Measurements from ENCODE around the gene F2. TPM values are rescaled to one million over a fixed set of nuclear protein-coding genes. Genes with fewer than 3 reads are reported as not detected.

Gene F2
- total and polyA plus RNA-seq, 2 donors (not counting 1 experiment from before 2014, with no cell fraction given): not detected

DNA sequence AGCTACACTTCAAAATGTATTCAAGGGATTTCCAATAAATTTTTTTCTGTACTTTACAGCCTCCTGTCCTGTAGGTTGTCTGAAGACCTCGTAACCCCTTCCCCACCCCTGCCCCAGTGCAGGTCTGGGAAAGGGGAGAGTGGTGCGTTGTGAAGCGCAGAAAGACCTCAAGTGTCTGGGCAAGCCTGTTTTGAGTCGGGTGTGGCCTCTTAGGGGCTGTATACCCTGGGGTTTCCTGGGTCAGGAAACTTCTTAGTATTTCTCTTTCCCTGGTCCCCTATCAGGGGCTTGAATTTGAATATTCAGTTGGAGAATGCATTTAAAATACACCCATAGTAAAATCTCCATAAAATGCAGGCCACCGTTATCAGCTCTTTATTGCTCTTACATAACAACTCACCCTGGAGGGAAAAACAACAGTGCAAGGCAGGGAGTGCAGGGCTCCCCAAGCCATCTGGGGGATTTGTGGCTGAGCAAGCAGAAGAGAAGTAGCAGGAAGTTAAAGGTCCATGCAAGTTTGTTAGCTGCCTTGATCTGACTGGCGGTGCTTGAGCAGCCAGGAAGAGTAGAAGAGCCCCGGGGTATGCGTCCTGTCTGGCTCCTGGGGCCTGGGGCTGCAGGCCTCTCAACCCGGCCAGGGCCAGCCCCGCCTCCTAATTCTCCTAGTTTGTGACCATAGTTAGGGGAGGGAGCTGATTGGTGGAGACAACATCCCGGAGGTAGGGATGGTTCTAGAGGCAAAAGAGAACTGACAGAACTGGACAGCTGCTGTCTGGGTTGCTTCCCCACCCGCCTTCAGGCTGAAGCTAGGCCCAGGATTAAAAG is 44.3 kb upstream of the F2 start:
- peak overlapping the region; percentile 6 for H3K27ac ChIP-seq (ENCODE audit: insufficient read depth, low read length)
- peaks cover 20% of the 10 kb centered on the region for H3K36me3 ChIP-seq (ENCODE audit: control insufficient read depth, insufficient read depth, low read length)
- H3K27me3 ChIP-seq (ENCODE audit: control insufficient read depth, insufficient read depth, low read length): no peaks in the 10 kb centered on the region
- H3K4me2 ChIP-seq (ENCODE audit: extremely low read depth, insufficient read depth, low read length): no peak overlapping the region
- H2AFZ ChIP-seq (ENCODE audit: low read length): no peak overlapping the region
- no peak overlapping the region for H3K9ac ChIP-seq (ENCODE audit: insufficient read depth, low read length)
- no peaks in the 10 kb centered on the region for H3K9me3 ChIP-seq (ENCODE audit: control insufficient read depth, insufficient read depth, low read depth, low read length)
- no peak for DNase-seq (ENCODE audit: low read depth in 2 of 2)
- no peak overlapping the region for H3K4me3 ChIP-seq (replicated peaks in 1 of 4; ENCODE audit: control extremely low read depth in 1 of 4, insufficient read depth in 1 of 4, low read depth in 3 of 4, low read length in 4 of 4)
- H3K4me1 ChIP-seq (ENCODE audit: control insufficient read depth, extremely low read depth, insufficient read depth, low read length): peaks cover 4% of the 10 kb centered on the region
- no peaks in the 10 kb centered on the region for H4K20me1 ChIP-seq (ENCODE audit: control insufficient read depth, extremely low read depth, insufficient read depth, low read length)
- TF ChIP-seq, protein P1, sequence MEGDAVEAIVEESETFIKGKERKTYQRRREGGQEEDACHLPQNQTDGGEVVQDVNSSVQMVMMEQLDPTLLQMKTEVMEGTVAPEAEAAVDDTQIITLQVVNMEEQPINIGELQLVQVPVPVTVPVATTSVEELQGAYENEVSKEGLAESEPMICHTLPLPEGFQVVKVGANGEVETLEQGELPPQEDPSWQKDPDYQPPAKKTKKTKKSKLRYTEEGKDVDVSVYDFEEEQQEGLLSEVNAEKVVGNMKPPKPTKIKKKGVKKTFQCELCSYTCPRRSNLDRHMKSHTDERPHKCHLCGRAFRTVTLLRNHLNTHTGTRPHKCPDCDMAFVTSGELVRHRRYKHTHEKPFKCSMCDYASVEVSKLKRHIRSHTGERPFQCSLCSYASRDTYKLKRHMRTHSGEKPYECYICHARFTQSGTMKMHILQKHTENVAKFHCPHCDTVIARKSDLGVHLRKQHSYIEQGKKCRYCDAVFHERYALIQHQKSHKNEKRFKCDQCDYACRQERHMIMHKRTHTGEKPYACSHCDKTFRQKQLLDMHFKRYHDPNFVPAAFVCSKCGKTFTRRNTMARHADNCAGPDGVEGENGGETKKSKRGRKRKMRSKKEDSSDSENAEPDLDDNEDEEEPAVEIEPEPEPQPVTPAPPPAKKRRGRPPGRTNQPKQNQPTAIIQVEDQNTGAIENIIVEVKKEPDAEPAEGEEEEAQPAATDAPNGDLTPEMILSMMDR (conservative IDR thresholded peaks at IDR 0.05 in 1 of 2, IDR thresholded peaks at IDR 0.05 in 1 of 2; ENCODE audit: low read depth in 1 of 2, low read length in 2 of 2): no peak
- no peak for TF ChIP-seq EZH2 (IDR thresholded peaks at IDR 0.05; ENCODE audit: low read length, missing control alignments)
- no peaks in the 10 kb centered on the region for H3K79me2 ChIP-seq (ENCODE audit: control insufficient read depth, insufficient read depth, low read length)

DNA sequence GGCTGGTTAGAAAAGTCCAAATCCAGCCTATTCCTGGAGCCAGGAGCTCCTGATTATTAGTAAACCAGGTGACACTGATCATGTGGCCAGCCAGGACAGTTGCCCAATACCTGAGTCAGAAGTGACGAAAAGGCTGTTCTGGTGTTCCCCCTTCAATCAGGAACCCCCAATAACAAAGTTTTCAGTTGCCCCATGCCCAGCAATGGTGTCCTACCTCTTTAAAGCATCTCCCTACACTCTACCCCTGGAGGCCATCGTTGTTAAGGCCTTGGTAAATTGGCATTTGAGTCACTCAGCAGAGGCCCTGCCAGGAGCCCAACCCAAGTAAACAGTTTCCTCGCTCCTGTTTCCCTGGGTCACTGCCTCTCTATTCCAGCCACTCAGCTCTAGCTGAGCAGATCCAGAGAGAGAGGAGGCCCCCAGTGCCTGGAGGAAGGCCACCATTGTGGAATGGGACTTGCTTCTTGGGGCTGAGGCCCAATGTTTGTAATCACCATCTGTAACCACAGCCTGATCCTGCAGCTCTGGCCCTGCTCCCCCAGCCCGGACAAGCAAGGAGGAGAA is 43.6 kb upstream of the F2 start:
- peak; percentile 72 to 78 for DNase-seq (ENCODE audit: low read depth in 2 of 2)
- Histone ChIP-seq H2AFZ (ENCODE audit: low read length) (no peak overlapping the region), H3K36me3 (ENCODE audit: control insufficient read depth, insufficient read depth, low read length) (peaks cover 24% of the 10 kb centered on the region), H3K4me1 (ENCODE audit: control insufficient read depth, extremely low read depth, insufficient read depth, low read length) (peaks cover 4% of the 10 kb centered on the region), H3K27ac (ENCODE audit: insufficient read depth, low read length) (peak overlapping the region; percentile 19), H3K9me3 (ENCODE audit: control insufficient read depth, insufficient read depth, low read depth, low read length) (no peaks in the 10 kb centered on the region), H4K20me1 (ENCODE audit: control insufficient read depth, extremely low read depth, insufficient read depth, low read length) (no peaks in the 10 kb centered on the region), H3K79me2 (ENCODE audit: control insufficient read depth, insufficient read depth, low read length) (no peaks in the 10 kb centered on the region), H3K4me3 (replicated peaks in 1 of 4; ENCODE audit: control extremely low read depth in 1 of 4, insufficient read depth in 1 of 4, low read depth in 3 of 4, low read length in 4 of 4) (no peak overlapping the region), H3K4me2 (ENCODE audit: extremely low read depth, insufficient read depth, low read length) (no peak overlapping the region), H3K9ac (ENCODE audit: insufficient read depth, low read length) (no peak overlapping the region), H3K27me3 (ENCODE audit: control insufficient read depth, insufficient read depth, low read length) (no peaks in the 10 kb centered on the region)
- TF ChIP-seq, protein P1 (conservative IDR thresholded peaks at IDR 0.05 in 1 of 2, IDR thresholded peaks at IDR 0.05 in 1 of 2; ENCODE audit: low read depth in 1 of 2, low read length in 2 of 2): peak; percentile 19 to 20
- TF ChIP-seq EZH2 (IDR thresholded peaks at IDR 0.05; ENCODE audit: low read length, missing control alignments): no peak

DNA sequence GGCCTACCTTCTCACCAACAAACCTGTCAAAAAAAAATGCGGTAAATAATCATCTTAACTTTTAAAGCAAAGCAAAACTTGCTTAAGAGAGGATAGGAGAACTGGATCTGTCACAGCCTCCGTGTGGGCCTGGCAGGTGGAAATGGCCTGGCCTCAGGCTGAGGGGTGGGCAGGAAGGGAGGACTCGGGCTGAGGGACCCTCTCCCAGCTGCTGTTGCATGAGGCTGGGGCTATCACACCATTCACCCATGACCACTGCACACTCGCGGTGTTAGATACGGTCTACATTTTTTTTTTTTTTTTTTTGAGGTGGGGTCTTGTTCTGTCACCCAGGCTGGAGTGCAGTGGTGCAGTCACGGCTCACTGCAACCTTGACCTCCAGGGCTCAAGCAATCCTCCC is 43.1 kb upstream of the F2 start:
- Histone ChIP-seq H3K79me2 (ENCODE audit: control insufficient read depth, insufficient read depth, low read length) (no peaks in the 10 kb centered on the region), H3K4me1 (ENCODE audit: control insufficient read depth, extremely low read depth, insufficient read depth, low read length) (peaks cover 4% of the 10 kb centered on the region), H3K9ac (ENCODE audit: insufficient read depth, low read length) (no peak overlapping the region), H3K4me3 (replicated peaks in 1 of 4; ENCODE audit: control extremely low read depth in 1 of 4, insufficient read depth in 1 of 4, low read depth in 3 of 4, low read length in 4 of 4) (no peak overlapping the region), H2AFZ (ENCODE audit: low read length) (no peak overlapping the region), H4K20me1 (ENCODE audit: control insufficient read depth, extremely low read depth, insufficient read depth, low read length) (no peaks in the 10 kb centered on the region), H3K27ac (ENCODE audit: insufficient read depth, low read length) (peak overlapping the region; percentile 19), H3K27me3 (ENCODE audit: control insufficient read depth, insufficient read depth, low read length) (no peaks in the 10 kb centered on the region), H3K4me2 (ENCODE audit: extremely low read depth, insufficient read depth, low read length) (no peak overlapping the region), H3K36me3 (ENCODE audit: control insufficient read depth, insufficient read depth, low read length) (peaks cover 27% of the 10 kb centered on the region), H3K9me3 (ENCODE audit: control insufficient read depth, insufficient read depth, low read depth, low read length) (no peaks in the 10 kb centered on the region)
- TF ChIP-seq EZH2 (IDR thresholded peaks at IDR 0.05; ENCODE audit: low read length, missing control alignments): no peak
- TF ChIP-seq, protein P1 (conservative IDR thresholded peaks at IDR 0.05 in 1 of 2, IDR thresholded peaks at IDR 0.05 in 1 of 2; ENCODE audit: low read depth in 1 of 2, low read length in 2 of 2): no peak
- no peak for DNase-seq (ENCODE audit: low read depth in 2 of 2)

Data from fibroblast of lung (primary cell).